Heart left ventricle (tissue), 16 donors: ENCODE data around the gene RNF187. TPM values are rescaled to one million over a fixed set of nuclear protein-coding genes. Genes with fewer than 3 reads are reported as not detected.

ENCODE experiments used
- ATAC-seq, 4 donors: fragments of 200-7000 bp; cut with Tn5 transposase; one replicate each; pipeline ENCODE4 v1.9.1; 2020 to 2022; ENCODE audit warnings: moderate library complexity in 4 of 4, mild to moderate bottlenecking in 3 of 4, moderate number of reproducible peaks in 1 of 4
- DNase-seq, 5 donors: peaks; one replicate each; pipeline ENCODE4 v3.0.0-alpha.2; 2020
- H3K27ac ChIP-seq, 12 donors: fragments of 200-600 bp; sonication (generic) in 4 of 12; one replicate each; pipeline versions ENCODE4 v1.5.0 to v1.8.0; 2016 to 2022; ENCODE audit warnings: mild to moderate bottlenecking in 2 of 12
- H3K27me3 ChIP-seq, 9 donors: fragments of 200-600 bp; sonication (generic) in 2 of 9; one replicate each; pipeline versions ENCODE4 v1.5.1 to v1.8.0; 2016 to 2022; ENCODE audit warnings: mild to moderate bottlenecking in 3 of 9
- H3K36me3 ChIP-seq, 9 donors: fragments of 200-600 bp; sonication (generic) in 2 of 9; one replicate each; pipeline versions ENCODE4 v1.5.0 to v1.8.0; 2018 to 2022; ENCODE audit warnings: mild to moderate bottlenecking in 2 of 9
- H3K4me1 ChIP-seq, 12 donors: fragments of 200-600 bp; sonication (generic) in 4 of 12; one replicate each; pipeline versions ENCODE4 v1.5.0 to v1.8.0; 2016 to 2022; ENCODE audit warnings: mild to moderate bottlenecking in 3 of 12
- H3K4me3 ChIP-seq, 12 donors: fragments of 200-600 bp; sonication (generic) in 4 of 12; one replicate each; pipeline versions ENCODE4 v1.5.0 to v1.8.0; 2017 to 2022; ENCODE audit warnings: mild to moderate bottlenecking in 9 of 12, moderate library complexity in 4 of 12
- H3K9me3 ChIP-seq, 12 donors: fragments of 200-600 bp; sonication (generic) in 4 of 12; one replicate each; pipeline versions ENCODE4 v1.5.0 to v1.8.0; 2016 to 2022; ENCODE audit warnings: mild to moderate bottlenecking in 1 of 12
- POLR2A ChIP-seq, 2 donors: fragments of 450-650 bp; IDR thresholded peaks; one replicate each; pipeline ENCODE4 v1.6.1; 2017; ENCODE audit warnings: antibody characterized with exemption in 2 of 2, mild to moderate bottlenecking in 2 of 2, moderate library complexity in 2 of 2
- WGBS, 4 donors: extraction: QIAGEN DNeasy Blood & Tissue Kit in 2 of 4; methylation state at CpG; one replicate each; pipeline versions ENCODE4 v1.1.5 to v1.1.7; 2013 to 2018; 5-methylcytosine and 5-hydroxymethylcytosine counted together
- intact Hi-C, 10 donors: fragments of 100-400 bp; cut with DNase I; formaldehyde crosslinking; loops; one replicate each; pipeline versions ENCODE4 v1.11.1 to v1.14.2; 2022
- polyA plus RNA-seq, 2 donors: library from polyadenylated mRNA; stranded (reverse); fragments of 200-250 nt; gene quantifications; one replicate each; pipeline ENCODE4 v1.2.3, GENCODE V29; 2013
- total RNA-seq, 9 donors: library from RNA; depleted of rRNA in 2 of 9; stranded (reverse); fragments of >200 nt in 2 of 9; fragmentation: NEBNext Ultra II Directional in 3 of 9; extraction: Animal tissue kit (Norgen Biotek cat#: 25700) in 3 of 9; gene quantifications; one replicate each; pipeline versions ENCODE4 v1.1.0 to v1.2.4, GENCODE V29; 2016 to 2023
- TF ChIP-seq, protein P1 (sequence below), 12 donors: fragments of 200-600 bp; sonication (generic) in 4 of 12; IDR thresholded peaks; one replicate each; pipeline versions ENCODE4 v1.5.0 to v1.8.0; 2018 to 2022; ENCODE audit warnings: antibody characterized with exemption in 12 of 12, mild to moderate bottlenecking in 5 of 12
- donor health status: ischemic (EF 13 %, LVEDD 7.1; RV severe dilation, severe dysfunction).
- donor health status: healthy with polysubstance abuse.
- donor health status: DM: no; HTN: yes; CAD: no.
- donor health status: DM: no; HTN: no; CAD: no.
- donor health status: ischemic (EF 25% LVEDD 6.9; RV normal size, moderate dysfunction).
- donor health status: ischemic (EF 25% LVEDD 5.7; RV mildly dilated, moderate dysfunction).
- donor health status: healthy.
- donor health status: DM: yes; HTN: yes; CAD: no.
- donor health status: ischemic (EF 35%, LVEDD 5.7; RV mildly dilated, moderate dysfunction).
- donor health status: nonischemic (EF 11% LVEDD 7.7; RV severe dilation, severe dysfunction).
- donor health status: DM: yes; HTN: yes; CAD: no.
- donor health status: PGD.
- donor health status: ischemic (EF 29% LVEDD 5.4; RV normal size, mild dysfunction).
- donor health status: nonischemic (EF 23%, LVEDD 6.1; RV moderate dilation, normal function).

Gene RNF187
- total and polyA plus RNA-seq, 11 donors = 26.1 to 96.3 (median 70.6) TPM

DNA sequence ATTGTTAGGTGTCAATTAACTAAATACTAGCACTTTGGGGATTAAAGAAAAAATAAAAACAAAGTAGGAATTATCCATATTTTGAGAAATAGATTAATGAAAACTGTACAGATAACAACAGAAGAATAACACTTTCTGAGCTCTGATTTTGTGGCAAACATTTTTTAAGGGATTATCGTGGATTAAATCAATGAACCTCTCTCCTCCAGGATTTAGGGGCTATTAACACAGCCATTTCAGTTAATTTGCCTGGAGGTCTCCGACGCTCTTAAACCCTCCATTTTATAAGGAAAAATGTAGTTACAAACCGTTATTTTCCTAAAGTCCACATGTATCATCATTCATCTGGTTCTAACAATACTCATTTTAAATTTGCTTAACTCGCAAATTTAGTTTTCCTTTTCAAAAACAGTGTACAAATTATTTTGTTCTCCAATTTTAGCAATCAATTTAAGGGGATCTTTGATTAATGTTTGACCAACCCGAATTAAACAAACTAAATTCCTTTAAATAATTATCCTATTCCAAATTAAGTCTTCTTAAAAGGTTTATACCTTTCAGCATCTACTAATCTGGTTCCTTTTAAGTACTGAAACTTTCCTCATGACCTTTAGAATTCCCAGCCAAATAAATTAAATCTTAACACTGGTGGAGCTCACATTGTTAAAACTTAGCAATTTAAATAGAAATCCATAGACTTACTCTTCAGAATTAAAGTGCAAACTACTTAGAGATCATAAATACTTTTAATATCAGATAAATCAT lies 30.7 kb upstream of the RNF187 start:
- WGBS, 4 donors = 44 to 55% (median 49%) methylated on average over 6 of the region's 6 CpGs
- H3K9me3 ChIP-seq = no peaks in the 10 kb centered on the region
- no peak for ATAC-seq
- H3K27me3 ChIP-seq = peaks cover 0 to 29% (median 7%) of the 10 kb centered on the region in 9 donors
- H3K36me3 ChIP-seq = peaks cover 0 to 3% (median 0%) of the 10 kb centered on the region in 9 donors
- H3K4me1 ChIP-seq = peaks cover 0 to 52% (median 14%) of the 10 kb centered on the region in 12 donors
- H3K4me3 ChIP-seq = peak overlapping the region in 11 of 12 donors; percentile 31 to 79 (median 64)
- DNase-seq = no peak
- intact Hi-C loops = loop anchor here in 2 of 10 donors (2.0 to 10.0 kb wide), 4 partner anchors 49 to 242 kb away; partner anchors contain the start of gene TRIM11 (in 2 of the 2)
- H3K27ac ChIP-seq = peak overlapping the region in 10 of 12 donors; percentile 85 to 96 (median 88)
- TF ChIP-seq POLR2A (IDR thresholded peaks at IDR 0.05) = no peak
- TF ChIP-seq, protein P1, sequence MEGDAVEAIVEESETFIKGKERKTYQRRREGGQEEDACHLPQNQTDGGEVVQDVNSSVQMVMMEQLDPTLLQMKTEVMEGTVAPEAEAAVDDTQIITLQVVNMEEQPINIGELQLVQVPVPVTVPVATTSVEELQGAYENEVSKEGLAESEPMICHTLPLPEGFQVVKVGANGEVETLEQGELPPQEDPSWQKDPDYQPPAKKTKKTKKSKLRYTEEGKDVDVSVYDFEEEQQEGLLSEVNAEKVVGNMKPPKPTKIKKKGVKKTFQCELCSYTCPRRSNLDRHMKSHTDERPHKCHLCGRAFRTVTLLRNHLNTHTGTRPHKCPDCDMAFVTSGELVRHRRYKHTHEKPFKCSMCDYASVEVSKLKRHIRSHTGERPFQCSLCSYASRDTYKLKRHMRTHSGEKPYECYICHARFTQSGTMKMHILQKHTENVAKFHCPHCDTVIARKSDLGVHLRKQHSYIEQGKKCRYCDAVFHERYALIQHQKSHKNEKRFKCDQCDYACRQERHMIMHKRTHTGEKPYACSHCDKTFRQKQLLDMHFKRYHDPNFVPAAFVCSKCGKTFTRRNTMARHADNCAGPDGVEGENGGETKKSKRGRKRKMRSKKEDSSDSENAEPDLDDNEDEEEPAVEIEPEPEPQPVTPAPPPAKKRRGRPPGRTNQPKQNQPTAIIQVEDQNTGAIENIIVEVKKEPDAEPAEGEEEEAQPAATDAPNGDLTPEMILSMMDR (IDR thresholded peaks at IDR 0.05) = no peak

DNA sequence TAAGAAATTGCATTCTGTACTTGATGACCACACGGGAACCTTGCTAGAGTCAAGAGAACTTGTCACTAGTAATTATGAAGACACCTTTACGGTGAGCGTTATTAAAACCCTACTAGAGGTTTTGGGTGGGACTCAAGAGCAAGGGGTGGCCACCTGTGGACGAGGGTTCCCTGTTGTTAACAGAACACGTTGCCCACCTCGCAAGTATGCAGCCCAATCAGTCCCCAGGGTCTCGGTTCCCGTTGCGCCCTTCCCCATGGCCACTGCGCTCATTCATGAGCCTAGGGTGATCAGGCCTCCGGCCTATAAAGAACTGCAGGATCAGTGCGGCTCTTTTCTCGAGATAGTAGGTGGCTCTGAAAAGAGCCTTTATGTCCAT lies 30.2 kb upstream of the RNF187 start:
- intact Hi-C loops = loop anchor here in 2 of 10 donors (2.0 to 10.0 kb wide), 4 partner anchors 50 to 242 kb away; partner anchors contain the start of gene TRIM11 (in 2 of the 2)
- H3K9me3 ChIP-seq = no peaks in the 10 kb centered on the region
- H3K27ac ChIP-seq = peak overlapping the region; percentile 65 to 96 (median 88)
- ATAC-seq (peak in 2 of 4 donors; percentile 10 to 26), DNase-seq (no peak)
- 7 to 12% (median 9%) methylated on average over 11 to 13 of the region's 13 CpGs for WGBS, 4 donors
- peaks cover 0 to 34% (median 13%) of the 10 kb centered on the region in 9 donors for H3K27me3 ChIP-seq
- TF ChIP-seq, protein P1 (IDR thresholded peaks at IDR 0.05) = no peak
- no peak for TF ChIP-seq POLR2A (IDR thresholded peaks at IDR 0.05)
- peaks cover 0 to 3% (median 0%) of the 10 kb centered on the region in 9 donors for H3K36me3 ChIP-seq
- peaks cover 0 to 52% (median 14%) of the 10 kb centered on the region in 12 donors for H3K4me1 ChIP-seq
- peak overlapping the region; percentile 31 to 79 (median 63) for H3K4me3 ChIP-seq

DNA sequence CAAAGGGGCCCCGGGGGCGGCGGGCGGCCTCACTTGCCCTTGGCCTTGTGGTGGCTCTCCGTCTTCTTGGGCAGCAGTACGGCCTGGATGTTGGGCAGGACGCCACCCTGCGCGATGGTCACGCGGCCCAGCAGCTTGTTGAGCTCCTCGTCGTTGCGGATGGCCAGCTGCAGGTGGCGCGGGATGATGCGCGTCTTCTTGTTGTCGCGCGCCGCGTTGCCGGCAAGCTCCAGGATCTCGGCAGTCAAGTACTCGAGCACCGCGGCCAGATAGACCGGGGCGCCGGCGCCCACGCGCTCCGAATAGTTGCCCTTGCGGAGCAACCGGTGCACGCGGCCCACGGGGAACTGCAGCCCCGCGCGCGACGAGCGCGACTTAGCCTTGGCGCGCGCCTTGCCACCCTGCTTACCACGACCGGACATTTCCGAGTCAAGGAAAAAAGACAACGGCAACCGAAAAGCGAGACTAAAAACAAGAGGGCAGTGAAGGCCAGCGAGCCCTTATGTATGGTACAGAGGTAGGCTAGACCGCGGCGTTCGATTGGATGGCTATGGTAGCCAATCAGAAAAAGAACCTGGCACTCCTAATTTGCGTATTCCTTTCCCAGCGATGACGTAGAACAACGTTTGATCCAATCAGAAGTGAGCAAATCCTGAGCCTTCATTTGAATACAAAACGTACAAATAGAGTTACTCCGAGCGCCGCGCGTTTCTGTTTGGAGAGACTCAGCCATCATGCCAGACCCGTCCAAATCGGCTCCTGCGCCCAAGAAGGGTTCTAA lies 29.6 kb upstream of the RNF187 start:
- peak in 1 of 2 donors; percentile 70 for TF ChIP-seq POLR2A (IDR thresholded peaks at IDR 0.05)
- TF ChIP-seq, protein P1 (IDR thresholded peaks at IDR 0.05) = peak in 9 of 12 donors; percentile 7 to 56 (median 30)
- H3K27ac ChIP-seq = peak overlapping the region; percentile 65 to 96 (median 88)
- H3K9me3 ChIP-seq = no peaks in the 10 kb centered on the region
- WGBS, 4 donors = 0 to 1% (median 1%) methylated on average over 36 to 74 of the region's 74 CpGs
- DNase-seq (peak; percentile 86 to 91 (median 89)), ATAC-seq (peak; percentile 95 to 96 (median 96))
- H3K4me3 ChIP-seq = peak overlapping the region; percentile 31 to 79 (median 63)
- H3K4me1 ChIP-seq = peaks cover 0 to 52% (median 14%) of the 10 kb centered on the region in 12 donors
- intact Hi-C loops = loop anchor here in 2 of 10 donors (2.0 to 10.0 kb wide), 5 partner anchors 29 to 243 kb away; partner anchors contain the start of genes TRIM11 (in 2 of the 2) and RNF187 (in 1 of the 2)
- peaks cover 0 to 3% (median 0%) of the 10 kb centered on the region in 9 donors for H3K36me3 ChIP-seq
- H3K27me3 ChIP-seq = peaks cover 0 to 40% (median 19%) of the 10 kb centered on the region in 9 donors
